ENCODE measurements around the gene SPECC1L. TPM values are rescaled to one million over a fixed set of nuclear protein-coding genes. Genes with fewer than 3 reads are reported as not detected.

Gene SPECC1L
- total RNA-seq, 1 donor from 2014 or later, result 79.5 TPM

- no peak overlapping the region for H3K4me3 Mint-ChIP-seq (ENCODE audit: unreplicated experiment)
- H3K36me3 Mint-ChIP-seq (ENCODE audit: unreplicated experiment), result no peaks in the 10 kb centered on the region
- H3K27ac Mint-ChIP-seq (ENCODE audit: unreplicated experiment), result no peak overlapping the region
- no peak for DNase-seq (ENCODE audit: extremely low spot score, unreplicated experiment)
- no peaks in the 10 kb centered on the region for H3K9me3 Mint-ChIP-seq (ENCODE audit: unreplicated experiment)
- no peaks in the 10 kb centered on the region for H3K27me3 Mint-ChIP-seq (ENCODE audit: unreplicated experiment)
- H3K4me1 Mint-ChIP-seq (ENCODE audit: unreplicated experiment), result peaks cover 12% of the 10 kb centered on the region
- no peak for TF ChIP-seq CTCF (IDR thresholded peaks at IDR 0.05)
Observed at GRCh38 chr22:24455751-24456426, 185.3 kb downstream of the SPECC1L start.

- Mint-ChIP-seq H3K9me3 (ENCODE audit: unreplicated experiment) (no peaks in the 10 kb centered on the region), H3K4me3 (ENCODE audit: unreplicated experiment) (no peak overlapping the region), H3K36me3 (ENCODE audit: unreplicated experiment) (no peaks in the 10 kb centered on the region), H3K27me3 (ENCODE audit: unreplicated experiment) (no peaks in the 10 kb centered on the region), H3K27ac (ENCODE audit: unreplicated experiment) (no peak overlapping the region), H3K4me1 (ENCODE audit: unreplicated experiment) (peaks cover 17% of the 10 kb centered on the region)
- TF ChIP-seq CTCF (IDR thresholded peaks at IDR 0.05), result no peak
- DNase-seq (ENCODE audit: extremely low spot score, unreplicated experiment), result no peak
Observed at GRCh38 chr22:24457894-24458420, 187.3 kb downstream of the SPECC1L start.

- H3K27me3 Mint-ChIP-seq (ENCODE audit: unreplicated experiment), result no peaks in the 10 kb centered on the region
- no peak overlapping the region for H3K27ac Mint-ChIP-seq (ENCODE audit: unreplicated experiment)
- DNase-seq (ENCODE audit: extremely low spot score, unreplicated experiment), result no peak
- H3K4me1 Mint-ChIP-seq (ENCODE audit: unreplicated experiment), result peaks cover 17% of the 10 kb centered on the region
- H3K9me3 Mint-ChIP-seq (ENCODE audit: unreplicated experiment), result no peaks in the 10 kb centered on the region
- no peak overlapping the region for H3K4me3 Mint-ChIP-seq (ENCODE audit: unreplicated experiment)
- no peaks in the 10 kb centered on the region for H3K36me3 Mint-ChIP-seq (ENCODE audit: unreplicated experiment)
- TF ChIP-seq CTCF (IDR thresholded peaks at IDR 0.05), result no peak
Observed at GRCh38 chr22:24459911-24460310, 189.3 kb downstream of the SPECC1L start.

GRCh38 chr22:24460418-24461089 is 189.9 kb downstream of the SPECC1L start:
- peaks cover 17% of the 10 kb centered on the region for H3K4me1 Mint-ChIP-seq (ENCODE audit: unreplicated experiment)
- no peak for DNase-seq (ENCODE audit: extremely low spot score, unreplicated experiment)
- no peaks in the 10 kb centered on the region for H3K9me3 Mint-ChIP-seq (ENCODE audit: unreplicated experiment)
- no peaks in the 10 kb centered on the region for H3K36me3 Mint-ChIP-seq (ENCODE audit: unreplicated experiment)
- peak overlapping the region; percentile 81 for H3K27ac Mint-ChIP-seq (ENCODE audit: unreplicated experiment)
- peak; percentile 23 for TF ChIP-seq CTCF (IDR thresholded peaks at IDR 0.05)
- H3K4me3 Mint-ChIP-seq (ENCODE audit: unreplicated experiment), result peak overlapping the region; percentile 19
- no peaks in the 10 kb centered on the region for H3K27me3 Mint-ChIP-seq (ENCODE audit: unreplicated experiment)

- DNase-seq (ENCODE audit: extremely low spot score, unreplicated experiment), result no peak
- Mint-ChIP-seq H3K9me3 (ENCODE audit: unreplicated experiment) (no peaks in the 10 kb centered on the region), H3K27me3 (ENCODE audit: unreplicated experiment) (no peaks in the 10 kb centered on the region), H3K4me3 (ENCODE audit: unreplicated experiment) (no peak overlapping the region), H3K36me3 (ENCODE audit: unreplicated experiment) (no peaks in the 10 kb centered on the region), H3K27ac (ENCODE audit: unreplicated experiment) (no peak overlapping the region), H3K4me1 (ENCODE audit: unreplicated experiment) (peaks cover 37% of the 10 kb centered on the region)
- no peak for TF ChIP-seq CTCF (IDR thresholded peaks at IDR 0.05)
Observed at GRCh38 chr22:24463071-24463760, 192.6 kb downstream of the SPECC1L start.

All from osteocyte (in vitro differentiated cells).